Measurements from ENCODE around the gene TPO.
"Not testable (repeated sequence)": the region's sequence is repeated elsewhere in the genome, so short reads cannot be mapped to it uniquely, and the experiment has no call there.

The TPO gene

DNA sequence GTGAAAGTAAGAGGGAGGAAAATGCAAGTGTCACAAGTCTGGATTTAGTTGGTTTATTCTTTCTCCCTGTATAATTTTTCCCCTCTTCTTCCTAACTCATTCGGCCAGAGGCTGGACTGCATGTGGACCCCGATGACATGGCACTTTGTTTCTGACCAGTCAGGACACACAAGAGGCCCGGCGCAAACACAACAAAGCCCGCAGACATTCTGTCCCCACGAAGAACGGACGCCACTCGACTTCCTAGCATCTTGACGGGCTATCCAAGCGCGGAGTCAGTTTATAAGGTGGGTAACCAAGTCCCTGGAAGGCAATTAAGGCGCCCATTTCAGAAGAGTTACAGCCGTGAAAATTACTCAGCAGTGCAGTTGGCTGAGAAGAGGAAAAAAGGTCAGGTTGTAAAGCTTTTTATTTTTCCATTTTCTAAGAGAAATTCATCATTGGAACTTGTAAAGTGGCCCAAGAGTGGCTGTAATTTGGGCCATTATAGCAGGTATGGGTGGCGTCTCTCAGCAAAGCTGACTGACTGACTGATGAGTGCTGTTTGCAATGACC is at the start of gene TPO:
Gene TPO (plus strand): TSS at position 308 of the 555 bp plus-strand sequence. CDS start 946 bp downstream, outside the sequence.
- no peak for DNase-seq

DNA sequence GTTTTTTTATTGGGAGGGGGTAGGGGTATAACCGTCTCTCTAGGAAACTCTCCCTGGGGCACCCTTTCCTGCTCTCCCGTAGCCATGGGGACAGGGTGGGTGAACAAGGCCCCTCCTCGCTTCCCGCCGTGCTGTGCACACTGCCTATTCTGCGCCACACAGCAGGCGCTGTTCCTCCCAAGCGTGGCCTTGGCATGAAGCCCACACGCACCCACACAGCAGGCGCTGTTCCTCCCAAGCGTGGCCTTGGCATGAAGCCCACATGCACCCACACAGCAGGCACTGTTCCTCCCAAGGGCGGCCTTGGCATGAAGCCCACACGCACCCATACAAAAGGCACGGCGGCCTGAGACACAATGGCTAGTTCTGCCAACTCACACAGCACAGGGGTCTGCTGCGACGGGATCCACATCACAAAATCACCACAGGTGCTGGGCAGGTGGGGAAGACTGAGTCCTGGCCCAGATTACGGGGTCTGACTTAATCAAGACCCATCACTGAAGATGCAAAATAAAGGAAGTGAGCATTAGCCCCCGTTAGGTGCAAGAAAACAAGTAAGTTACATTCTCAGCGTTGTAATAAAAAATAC is 46.6 kb upstream of the TPO start:
- DNase-seq, result peak; percentile 16

DNA sequence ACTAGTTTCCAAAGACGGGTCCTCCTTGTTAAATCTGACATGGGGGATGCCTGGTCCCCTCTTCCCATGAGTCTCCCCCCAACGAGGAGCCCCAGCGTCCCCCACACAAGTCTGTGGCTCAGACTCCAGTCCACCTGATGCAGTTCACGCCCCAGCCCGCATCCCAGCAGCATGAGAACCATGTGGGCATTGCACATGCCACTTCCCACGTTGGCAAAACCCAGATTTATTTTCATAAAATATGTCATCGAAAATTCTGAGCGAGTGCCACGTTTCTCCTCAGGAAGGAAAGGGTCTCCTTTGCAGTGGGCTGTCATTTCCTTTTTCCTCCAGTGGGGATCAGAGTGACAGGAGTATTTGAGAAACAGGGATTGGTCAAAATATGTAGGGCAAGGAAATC is 45.7 kb upstream of the TPO start:
- no peak for DNase-seq

DNA sequence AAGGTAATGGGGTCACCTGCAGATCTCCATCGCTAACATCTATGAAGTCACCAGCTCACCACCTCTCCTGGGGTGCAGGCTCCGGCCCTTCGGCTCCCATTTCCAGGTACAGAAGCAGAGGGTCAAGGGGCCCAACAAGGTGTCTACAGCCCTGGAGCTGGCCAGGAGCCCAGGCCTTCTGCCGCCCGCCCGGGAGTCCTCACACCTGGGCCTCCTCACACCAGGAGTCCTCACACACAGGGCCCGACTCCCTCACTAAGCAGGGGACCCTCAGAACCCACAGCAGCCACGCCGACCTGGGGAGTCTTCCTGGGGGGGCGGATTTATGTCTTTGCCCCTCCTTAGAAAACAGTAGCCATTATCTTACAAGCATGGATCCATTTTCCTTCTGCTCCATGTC is 43.4 kb upstream of the TPO start:
- DNase-seq, result no peak

DNA sequence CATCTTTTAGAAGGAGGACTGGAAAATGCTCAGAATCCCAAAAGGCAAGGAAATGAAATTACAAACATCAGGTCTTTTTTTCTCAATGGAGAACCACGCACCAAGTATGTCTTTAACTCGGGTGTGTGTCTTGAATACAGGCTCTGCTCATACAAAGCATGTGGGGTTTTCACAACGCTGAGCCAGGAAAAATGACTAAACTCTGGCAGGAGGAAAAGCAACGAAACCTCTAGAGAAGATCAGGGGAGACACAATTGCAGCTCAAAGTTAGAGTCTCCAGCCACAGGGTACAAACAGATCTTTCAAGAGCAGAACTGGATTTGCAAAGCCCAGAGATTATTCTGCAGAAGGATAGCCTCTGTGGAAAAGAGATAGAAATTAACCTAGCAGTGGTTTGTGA is 42.8 kb upstream of the TPO start:
- DNase-seq, result no peak

DNA sequence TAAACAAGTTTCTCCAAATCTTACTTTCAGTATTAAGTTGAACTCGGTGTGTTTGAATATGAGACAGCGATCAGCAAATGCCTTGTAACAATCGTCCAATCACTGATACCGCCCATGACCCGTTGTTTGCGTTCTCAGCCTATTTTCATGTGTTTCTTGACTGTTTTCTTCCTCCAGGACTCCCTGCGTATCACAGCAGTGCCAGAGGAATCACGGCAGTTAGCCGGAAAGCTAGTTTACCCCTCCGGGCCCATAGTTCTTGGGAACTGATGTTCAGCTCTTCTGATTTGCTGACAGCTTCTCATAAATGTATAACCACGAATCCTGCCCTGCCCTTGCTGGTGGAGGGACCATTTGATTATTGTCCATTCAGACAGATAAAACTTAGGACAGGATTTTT is 42.2 kb upstream of the TPO start:
- no peak for DNase-seq

DNA sequence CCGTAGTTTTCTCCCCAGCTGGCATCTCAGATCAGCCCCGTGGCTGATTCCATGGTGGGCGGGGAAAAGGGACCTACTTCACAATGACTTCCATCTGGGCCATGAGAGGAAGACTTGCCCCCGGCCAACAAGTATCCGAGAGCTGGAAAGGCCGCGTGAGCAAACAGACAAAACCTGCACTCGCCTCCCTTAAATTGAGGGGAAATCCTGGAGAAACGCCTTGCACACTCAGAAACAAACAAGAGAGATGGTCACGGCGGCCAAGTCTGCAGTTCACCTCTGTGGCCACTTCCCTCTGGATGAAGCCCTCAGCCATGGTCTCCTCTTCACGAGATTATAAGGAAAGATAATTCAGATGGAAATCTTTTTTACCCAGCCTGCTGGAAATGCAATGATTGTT is 39.4 kb upstream of the TPO start:
- no peak for DNase-seq

DNA sequence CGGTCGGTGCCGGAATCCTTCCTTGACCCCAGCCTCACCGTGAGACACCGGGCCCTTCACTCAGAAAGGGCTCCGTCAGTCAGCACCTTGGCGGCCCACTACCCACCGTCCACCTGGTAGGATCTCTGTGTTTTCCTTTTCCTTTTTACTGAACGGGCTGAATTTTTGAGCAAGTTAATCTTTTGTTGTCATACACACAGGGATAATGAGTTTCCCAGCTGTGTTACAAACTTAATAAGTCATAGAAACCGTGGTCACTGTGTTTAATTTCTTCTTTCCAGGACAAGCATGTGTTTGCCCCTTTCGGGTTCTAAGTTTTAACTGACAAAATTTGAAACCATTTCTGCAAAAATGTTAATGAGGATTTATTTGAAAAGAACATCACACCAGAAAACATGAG is 39.0 kb upstream of the TPO start:
- DNase-seq, result no peak

DNA sequence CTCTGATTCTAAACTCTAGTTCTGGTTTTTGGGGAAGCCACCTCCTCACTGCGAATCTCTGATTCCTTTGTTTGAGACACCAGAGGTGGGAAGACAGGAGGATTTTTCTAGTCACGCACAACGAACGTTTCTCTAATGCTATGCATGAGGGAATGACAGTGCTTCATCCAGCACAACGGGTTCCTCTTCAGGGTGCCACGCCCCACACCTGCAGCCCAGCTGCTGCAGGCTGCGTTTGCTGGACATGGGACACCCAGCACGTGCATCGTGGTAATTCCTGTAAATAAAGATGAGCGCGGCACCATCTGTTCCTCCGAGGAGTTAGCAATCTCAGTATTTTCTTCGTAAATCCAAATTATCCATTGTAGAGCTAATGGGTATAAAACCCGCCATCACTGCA is 37.5 kb upstream of the TPO start:
- DNase-seq, result no peak

DNA sequence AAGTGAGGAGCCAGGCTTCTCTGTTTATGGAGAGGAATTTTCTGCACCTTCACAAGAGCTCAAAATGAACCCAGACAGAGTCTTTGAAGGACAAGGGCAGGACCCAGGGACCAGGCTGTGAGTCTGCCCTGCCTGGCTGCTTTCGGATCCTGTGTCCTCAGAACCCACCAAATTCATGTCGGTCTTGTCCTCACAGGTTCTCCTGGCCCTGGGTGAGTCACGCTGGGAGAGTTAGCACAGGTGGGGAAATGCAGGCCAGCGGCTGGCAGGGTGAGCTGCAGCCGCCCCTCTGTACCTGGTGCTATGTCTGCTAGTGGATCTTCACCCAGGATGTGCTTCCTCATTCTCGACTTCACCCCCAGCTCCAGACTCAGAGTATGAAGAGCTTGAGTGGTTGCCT is 35.8 kb upstream of the TPO start:
- no peak for DNase-seq

DNA sequence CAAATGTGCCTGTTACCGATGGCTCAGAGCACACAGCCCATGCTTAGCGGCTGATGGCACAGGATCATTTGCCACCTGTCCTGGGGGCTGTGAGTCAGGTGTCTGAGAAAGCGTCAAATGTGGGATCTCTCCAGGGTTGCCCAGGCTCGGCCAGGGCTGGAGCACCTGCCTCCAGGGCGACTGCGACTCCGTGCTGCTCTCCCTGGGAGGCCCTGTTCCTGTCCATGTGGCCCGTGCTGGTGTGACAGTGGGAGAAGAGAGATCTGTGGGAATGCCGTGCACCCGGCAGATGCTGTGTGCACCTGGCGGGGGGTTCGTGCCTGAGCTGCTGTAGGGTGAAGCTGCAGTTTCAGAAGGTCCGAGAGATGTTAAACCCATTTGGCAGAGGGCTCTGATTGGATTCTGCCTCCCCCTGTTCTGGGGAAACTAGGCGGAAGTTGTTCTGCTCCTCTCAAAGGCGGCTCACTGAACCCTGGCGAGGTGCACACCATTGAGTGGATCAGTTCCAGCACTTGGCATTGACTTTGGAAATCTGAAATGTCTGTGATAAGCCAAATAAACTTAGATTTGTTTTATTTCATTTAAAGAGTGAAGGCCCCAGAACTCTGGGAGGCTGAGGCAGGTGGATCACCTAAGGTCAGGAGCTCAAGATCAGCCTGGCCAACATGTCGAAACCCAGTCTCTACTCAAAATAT is 34.7 kb upstream of the TPO start:
- DNase-seq, result no peak

DNA sequence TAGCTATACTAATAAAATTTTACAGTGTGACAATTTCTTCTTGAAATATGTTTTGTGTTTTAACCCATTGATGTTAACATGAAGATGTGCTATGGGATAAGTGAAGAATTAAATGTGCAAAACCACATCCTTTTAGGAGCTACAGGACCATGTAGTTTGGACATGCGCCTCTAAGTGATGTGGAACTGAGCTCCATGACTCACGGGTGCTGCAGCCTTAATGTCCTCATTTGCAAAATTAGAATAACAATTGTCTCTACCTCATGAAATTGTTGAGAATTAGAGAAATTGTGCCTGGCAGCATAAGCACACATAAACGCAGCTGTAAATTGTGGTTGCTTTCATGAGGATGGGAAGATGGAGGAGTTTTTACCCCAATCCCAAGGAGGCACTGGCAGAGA is 31.6 kb upstream of the TPO start:
- no peak for DNase-seq

DNA sequence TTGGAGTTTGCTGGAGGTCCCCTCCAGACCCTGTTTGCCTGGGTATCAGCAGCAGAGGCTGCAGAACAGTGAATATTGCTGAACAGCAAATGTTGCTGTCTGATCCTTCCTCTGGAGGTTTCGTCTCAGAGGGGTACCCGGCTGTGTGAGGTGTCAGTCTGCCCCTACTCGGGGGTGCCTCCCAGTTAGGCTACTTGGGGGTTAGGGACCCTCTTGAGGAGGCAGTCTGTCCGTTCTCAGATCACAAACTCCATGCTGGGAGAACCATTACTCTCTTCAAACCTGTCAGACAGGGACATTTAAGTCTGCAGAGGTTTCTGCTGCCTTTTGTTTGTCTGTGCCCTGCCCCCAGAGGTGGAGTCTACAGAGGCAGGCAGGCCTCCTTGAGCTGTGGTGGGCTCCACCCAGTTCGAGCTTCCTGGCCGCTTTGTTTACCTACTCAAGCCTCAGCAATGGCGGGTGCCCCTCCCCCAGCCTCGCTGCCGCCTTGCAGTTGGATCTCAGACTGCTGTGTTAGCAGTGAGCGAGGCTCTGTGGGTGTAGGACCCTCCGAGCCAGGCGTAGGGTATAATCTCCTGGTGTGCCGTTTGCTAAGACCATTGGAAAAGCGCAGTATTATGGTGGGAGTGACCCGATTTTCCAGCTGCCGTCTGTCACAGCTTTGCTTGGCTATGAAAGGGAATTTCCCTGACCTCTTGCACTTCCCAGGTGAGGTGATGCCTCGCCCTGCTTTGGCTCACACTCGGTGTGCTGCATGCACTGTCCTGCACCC is 25.1 kb upstream of the TPO start:
- DNase-seq, result not testable (repeated sequence)

DNA sequence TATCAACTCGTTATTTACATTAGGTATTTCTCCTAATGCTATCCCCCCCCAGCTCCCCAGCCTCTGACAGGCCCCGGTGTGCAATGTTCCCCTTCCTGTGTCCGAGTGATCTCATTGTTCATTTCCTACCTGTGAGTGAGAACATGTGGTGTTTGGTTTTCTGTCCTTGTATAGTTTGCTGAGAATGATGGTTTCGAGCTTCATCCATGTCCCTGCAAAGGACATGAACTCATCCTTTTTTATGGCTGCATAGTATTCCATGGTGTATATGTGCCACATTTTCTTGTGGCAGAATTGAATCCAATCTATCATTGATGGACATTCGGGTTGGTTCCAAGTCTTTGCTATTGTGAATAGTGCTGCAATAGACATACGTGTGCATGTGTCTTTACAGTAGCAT is 23.1 kb upstream of the TPO start:
- DNase-seq, result not testable (repeated sequence)

DNA sequence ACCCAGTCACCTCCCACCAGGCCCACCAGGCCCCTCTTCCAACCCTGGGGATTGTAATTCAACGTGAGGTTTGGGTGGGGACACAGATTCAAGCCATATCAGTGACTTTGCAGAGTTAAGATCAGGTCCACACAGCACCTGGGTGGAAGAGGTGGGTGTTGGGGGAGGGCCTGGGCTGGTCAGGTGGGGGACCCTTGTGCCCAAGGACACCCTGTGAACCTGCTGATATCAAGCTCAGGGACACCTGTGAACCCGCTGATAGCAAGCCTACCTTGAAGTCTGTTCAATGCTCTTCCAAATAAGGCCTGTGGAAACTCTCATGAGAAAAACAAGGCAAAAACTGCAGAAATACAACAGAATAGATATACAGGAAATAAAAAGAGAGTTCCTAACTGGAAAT is 19.9 kb upstream of the TPO start:
- no peak for DNase-seq

DNA sequence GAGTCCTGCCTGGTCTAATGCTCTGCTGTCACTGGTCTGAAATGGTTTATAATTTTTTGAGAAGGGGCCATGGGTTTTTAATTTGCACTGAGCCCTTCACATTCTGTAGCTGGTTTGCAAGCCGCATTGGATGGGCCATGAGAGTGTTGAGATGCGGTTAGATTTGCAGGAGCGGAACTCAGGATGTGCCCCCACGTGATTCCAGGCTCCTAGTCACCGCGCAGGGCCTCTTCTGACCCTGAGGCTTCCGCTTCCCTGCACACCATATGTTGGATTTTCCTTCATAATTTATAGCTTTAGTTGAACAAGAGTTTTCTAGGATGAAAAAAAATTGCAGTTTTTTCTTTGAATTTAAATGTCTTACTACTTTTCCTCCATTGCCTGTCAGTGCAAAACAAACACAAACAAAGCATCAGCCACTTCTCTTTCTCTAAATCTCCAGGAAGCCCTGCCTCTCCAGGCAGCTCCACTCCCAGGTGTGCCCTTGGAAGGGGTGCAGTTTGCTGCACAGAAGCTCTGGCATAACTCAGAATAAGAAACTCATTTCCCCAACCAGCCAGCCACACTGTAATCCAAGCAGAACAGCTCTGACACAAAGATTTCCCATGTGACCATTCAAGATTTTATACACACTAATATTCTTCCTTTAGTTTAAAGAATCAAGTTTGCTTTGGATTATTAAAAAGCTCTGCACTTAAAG is 18.4 kb upstream of the TPO start:
- no peak for DNase-seq

DNA sequence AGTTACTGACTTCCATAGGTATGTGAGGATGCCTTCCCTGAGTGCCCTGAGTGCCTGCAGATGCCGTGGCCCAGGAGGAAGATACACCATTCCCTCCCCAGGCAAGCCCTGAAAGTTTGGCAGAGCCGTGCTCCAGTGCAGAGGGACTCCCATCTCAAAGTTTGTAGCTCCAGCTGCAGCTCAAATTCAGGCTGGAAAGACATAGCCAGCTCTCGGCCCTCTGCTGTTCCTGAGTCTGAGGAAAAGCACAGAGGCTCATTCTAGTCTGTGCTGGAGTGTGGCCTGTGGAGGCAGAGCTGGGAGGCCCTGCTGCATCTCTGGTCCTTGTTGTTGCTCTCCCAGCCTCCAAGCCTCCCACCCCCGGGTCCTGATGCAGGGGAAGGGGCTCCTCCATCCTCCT is 15.9 kb upstream of the TPO start:
- no peak for DNase-seq

DNA sequence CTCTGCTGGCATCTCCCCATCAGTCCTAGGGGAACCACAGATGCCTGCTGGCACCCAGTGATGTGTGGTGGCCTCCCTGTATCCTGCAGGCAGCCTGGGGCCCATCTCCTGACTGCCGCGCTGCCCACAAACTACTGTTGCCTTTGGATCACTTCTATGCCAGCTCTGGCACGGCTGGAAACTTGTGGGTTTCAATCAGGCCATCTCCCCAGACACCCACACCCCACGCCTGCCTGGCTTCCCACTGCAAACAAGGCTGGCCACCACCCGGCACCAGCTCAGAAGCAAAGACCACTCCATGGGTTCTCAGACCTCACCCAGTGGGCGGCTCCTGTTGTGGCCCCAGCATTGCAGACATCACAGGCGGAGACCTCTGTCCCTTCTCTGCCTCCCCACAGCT is 15.1 kb upstream of the TPO start:
- DNase-seq, result no peak

DNA sequence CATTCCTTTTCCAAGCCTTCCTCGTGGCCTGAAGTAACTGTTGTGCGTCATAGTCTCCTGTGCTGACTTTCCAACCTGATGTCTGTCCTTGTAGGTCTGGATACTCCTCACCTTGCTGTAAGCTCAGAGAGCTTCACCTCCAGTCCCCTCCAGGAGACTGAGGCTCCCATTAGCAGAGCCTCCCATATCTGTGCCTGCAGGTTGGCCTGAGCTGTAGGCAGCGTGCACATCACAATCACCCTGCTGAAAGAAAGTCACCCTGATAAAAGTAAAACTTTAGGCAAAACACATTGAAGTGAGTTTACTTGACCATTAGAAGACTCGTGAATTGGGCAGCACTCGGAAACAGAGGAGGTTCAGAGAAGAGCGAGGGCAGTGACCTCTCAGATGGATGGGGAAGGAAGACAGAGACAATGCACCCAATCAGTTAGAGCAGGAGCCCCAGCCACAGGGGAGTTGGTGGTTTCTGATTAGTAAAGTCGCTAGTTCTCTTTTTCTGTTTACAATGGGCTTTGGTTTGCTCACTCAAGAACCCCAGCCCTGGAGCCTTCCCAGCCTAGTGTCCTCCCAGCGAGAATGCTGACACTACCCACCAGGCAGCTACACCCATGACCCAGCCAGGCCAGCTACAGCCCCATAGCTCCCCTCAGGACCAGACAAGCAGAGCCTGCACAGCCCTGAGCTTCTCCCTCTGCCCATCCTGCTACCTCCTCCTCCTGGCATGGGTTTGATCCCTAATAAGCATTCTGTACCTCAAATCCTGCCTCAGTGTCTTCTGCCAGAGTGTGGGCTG is 12.1 kb upstream of the TPO start:
- DNase-seq, result no peak

DNA sequence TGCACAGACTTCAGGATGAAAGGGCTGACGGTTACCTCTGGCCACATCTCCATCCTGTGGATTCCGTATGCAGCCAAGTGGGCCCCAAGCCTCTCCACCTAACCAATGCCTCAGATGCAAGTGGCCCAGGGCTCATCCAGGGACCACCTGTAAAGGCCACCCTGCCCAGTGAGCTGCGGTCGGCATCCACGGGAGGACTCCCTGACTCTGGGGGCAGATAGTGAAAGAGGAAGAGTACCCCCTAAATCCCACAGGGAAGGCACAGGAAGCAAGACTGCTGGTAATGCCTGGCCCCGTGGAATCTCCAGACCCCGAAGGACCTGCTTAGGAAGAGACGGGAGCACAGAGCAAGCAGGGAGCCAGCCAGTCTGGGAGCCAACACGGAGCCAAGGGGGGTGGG is 11.2 kb upstream of the TPO start:
- no peak for DNase-seq

DNA sequence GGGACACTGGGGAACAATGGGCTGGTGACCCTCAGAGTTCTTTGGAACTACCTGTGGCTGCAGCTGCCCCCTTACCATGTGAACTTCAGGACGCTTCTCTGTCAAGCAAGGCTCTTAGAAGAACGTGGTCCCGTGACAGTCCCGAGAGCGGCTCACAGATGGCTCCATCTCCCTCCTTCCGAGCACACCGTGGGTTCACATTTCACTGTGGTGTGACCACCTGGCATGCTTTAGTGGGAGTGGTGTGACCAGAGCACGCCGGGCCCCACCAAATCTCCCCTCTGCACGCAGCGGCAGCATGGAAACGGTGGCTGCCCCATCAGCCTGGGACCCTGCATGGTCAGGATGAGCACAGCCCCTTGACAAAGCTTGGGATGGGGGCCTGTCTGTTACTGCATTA is 9.7 kb upstream of the TPO start:
- no peak for DNase-seq

DNA sequence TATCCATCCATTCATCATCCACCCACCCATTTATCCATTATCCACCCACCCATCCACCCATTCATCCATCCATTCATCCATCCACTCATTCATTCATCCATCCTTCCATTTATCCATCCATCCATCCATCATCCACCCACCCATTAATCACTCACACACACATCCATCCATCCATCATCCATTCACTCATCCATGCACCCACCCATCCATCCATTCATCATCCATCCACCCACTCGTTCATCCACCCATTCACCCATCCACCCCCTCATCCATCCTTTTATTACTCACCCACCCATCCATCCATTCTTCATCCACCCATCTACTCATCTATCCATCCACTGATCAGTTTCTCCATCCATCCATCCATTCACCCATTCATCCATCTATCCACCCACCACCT is 8.1 kb upstream of the TPO start:
- DNase-seq, result no peak

DNA sequence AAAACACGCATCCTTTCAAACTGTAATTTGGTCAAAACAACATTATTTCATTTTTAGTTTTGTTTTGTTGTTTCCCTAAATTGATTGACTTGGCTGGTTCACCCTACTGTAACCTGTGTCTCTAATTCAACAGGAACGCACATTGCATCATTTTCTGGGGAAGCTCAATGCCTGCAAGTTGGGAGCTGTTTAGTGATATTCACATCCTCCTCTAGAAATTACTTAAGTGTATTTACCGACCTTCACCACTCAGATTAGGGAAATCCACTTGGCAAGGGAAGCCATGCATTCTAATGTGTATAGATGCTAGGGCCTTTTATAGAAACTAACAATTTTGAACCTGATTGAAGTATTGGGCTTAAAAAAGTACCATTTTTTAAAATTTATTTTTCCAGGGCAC is 7.3 kb upstream of the TPO start:
- DNase-seq, result no peak

Data from hematopoietic multipotent progenitor cell treated with erythropoietin and hydrocortisone succinate and interleukin-3 and kit ligand, for 8 days (in vitro differentiated cells).